Measurements from ENCODE around the gene ARHGEF2. TPM values are rescaled to one million over a fixed set of nuclear protein-coding genes. Genes with fewer than 3 reads are reported as not detected.
A peak's percentile ranks its signal among the peaks of the same experiment; 100 is the strongest.

ARHGEF2 gene
- polyA plus RNA-seq, 2 of the 4 experiments (the other 2 are of a cell fraction), result 21.3 to 67.4 TPM

- H3K9me3 ChIP-seq, result no peaks in the 10 kb centered on the region
- FAIRE-seq (no peak), ATAC-seq (peak; percentile 48 to 67; a peak in 5 of 6 replicates), DNase-seq (ENCODE audit: low read depth in 1 of 2, low spot score in 1 of 2) (no peak)
- H3K4me1 ChIP-seq, result peaks cover 76% of the 10 kb centered on the region
- ChIA-PET CTCF (interaction anchor here (0.6 to 6.4 kb wide), 5 partner anchors 8 to 119 kb away, joined by 3 to 40 read pairs (median 4); no protein-coding TSS in a partner anchor), POLR2A (interaction anchor here (0.6 kb wide), 2 partner anchors 13 to 33 kb away, joined by 3 to 5 read pairs; no protein-coding TSS in a partner anchor)
- 51% methylated on average over 11 of the region's 11 CpGs for WGBS (ENCODE audit: missing lambda C conversion rate)
- peak overlapping the region; percentile 44 to 55; a peak in 4 of 6 replicates for H3K27ac ChIP-seq
- TF ChIP-seq REST (IDR thresholded peaks at IDR 0.05) (no peak), CEBPB (IDR thresholded peaks at IDR 0.05) (no peak), JUN (IDR thresholded peaks at IDR 0.05) (no peak)
- TF ChIP-seq, protein P1, sequence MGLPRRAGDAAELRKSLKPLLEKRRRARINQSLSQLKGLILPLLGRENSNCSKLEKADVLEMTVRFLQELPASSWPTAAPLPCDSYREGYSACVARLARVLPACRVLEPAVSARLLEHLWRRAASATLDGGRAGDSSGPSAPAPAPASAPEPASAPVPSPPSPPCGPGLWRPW (IDR thresholded peaks at IDR 0.05), result no peak
- no peak overlapping the region for H3K4me3 ChIP-seq
- peak overlapping the region; percentile 55 for H3K4me2 ChIP-seq
Measured at GRCh38 chr1:155970531-155971167, 7.7 kb downstream of the ARHGEF2 start.

GRCh38 chr1:155969377-155969791, 9.0 kb downstream of the ARHGEF2 start:
- no peak for FAIRE-seq
- TF ChIP-seq MAFK (IDR thresholded peaks at IDR 0.05; ENCODE audit: partially characterized antibody) (no peak), KDM1A (IDR thresholded peaks at IDR 0.05; ENCODE audit: low read depth) (no peak), ZFP36 (IDR thresholded peaks at IDR 0.05; ENCODE audit: borderline replicate concordance, partially characterized antibody) (no peak), CHD2 (IDR thresholded peaks at IDR 0.05; ENCODE audit: low read length, partially characterized antibody) (no peak), ZC3H11A (IDR thresholded peaks at IDR 0.05) (no peak), FOXS1 (CRISPR knock-in tag; IDR thresholded peaks at IDR 0.05) (no peak), CHD4 (IDR thresholded peaks at IDR 0.05; ENCODE audit: borderline replicate concordance) (no peak), HDAC2 (IDR thresholded peaks at IDR 0.05) (no peak), REST (IDR thresholded peaks at IDR 0.05) (no peak), EHMT2 (IDR thresholded peaks at IDR 0.05; ENCODE audit: low read depth) (no peak), CBX8 (IDR thresholded peaks at IDR 0.05) (no peak), TP53 (CRISPR knock-in tag; IDR thresholded peaks at IDR 0.05) (no peak), CEBPB (IDR thresholded peaks at IDR 0.05) (no peak), NPAS2 (CRISPR knock-in tag; IDR thresholded peaks at IDR 0.05; ENCODE audit: borderline replicate concordance) (no peak)
- TF ChIP-seq, protein P2, sequence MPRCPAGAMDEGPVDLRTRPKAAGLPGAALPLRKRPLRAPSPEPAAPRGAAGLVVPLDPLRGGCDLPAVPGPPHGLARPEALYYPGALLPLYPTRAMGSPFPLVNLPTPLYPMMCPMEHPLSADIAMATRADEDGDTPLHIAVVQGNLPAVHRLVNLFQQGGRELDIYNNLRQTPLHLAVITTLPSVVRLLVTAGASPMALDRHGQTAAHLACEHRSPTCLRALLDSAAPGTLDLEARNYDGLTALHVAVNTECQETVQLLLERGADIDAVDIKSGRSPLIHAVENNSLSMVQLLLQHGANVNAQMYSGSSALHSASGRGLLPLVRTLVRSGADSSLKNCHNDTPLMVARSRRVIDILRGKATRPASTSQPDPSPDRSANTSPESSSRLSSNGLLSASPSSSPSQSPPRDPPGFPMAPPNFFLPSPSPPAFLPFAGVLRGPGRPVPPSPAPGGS (IDR thresholded peaks at IDR 0.05), result no peak
- POLR2A ChIA-PET, result no interaction called here
- WGBS (ENCODE audit: missing lambda C conversion rate), result 90% methylated on average over 9 of the region's 9 CpGs
- H3K9me3 ChIP-seq, result no peaks in the 10 kb centered on the region
- ATAC-seq, result peak; percentile 9 to 11; a peak in 3 of 6 replicates
- no peak overlapping the region for H3K4me3 ChIP-seq
- CTCF ChIA-PET, result interaction anchor here (0.8 to 6.4 kb wide), 6 partner anchors 9 to 121 kb away, joined by 3 to 40 read pairs (median 4); partner anchors contain the start of gene ARHGEF2
- H3K27ac ChIP-seq, result peak overlapping the region in 1 of 2 experiments; percentile 55; a peak in 2 of 6 replicates
- H3K4me1 ChIP-seq, result peaks cover 64% of the 10 kb centered on the region
- no peak for DNase-seq (ENCODE audit: low read depth in 1 of 2, low spot score in 1 of 2)
- H3K4me2 ChIP-seq, result no peak overlapping the region; the same call in 2 of the 3 replicates
